ENCODE results near the gene GPR153. TPM values are rescaled to one million over a fixed set of nuclear protein-coding genes. Genes with fewer than 3 reads are reported as not detected.

The GPR153 gene
- total and polyA plus RNA-seq, 10 donors, result 2.1 to 26.6 (median 12.4) TPM

DNA sequence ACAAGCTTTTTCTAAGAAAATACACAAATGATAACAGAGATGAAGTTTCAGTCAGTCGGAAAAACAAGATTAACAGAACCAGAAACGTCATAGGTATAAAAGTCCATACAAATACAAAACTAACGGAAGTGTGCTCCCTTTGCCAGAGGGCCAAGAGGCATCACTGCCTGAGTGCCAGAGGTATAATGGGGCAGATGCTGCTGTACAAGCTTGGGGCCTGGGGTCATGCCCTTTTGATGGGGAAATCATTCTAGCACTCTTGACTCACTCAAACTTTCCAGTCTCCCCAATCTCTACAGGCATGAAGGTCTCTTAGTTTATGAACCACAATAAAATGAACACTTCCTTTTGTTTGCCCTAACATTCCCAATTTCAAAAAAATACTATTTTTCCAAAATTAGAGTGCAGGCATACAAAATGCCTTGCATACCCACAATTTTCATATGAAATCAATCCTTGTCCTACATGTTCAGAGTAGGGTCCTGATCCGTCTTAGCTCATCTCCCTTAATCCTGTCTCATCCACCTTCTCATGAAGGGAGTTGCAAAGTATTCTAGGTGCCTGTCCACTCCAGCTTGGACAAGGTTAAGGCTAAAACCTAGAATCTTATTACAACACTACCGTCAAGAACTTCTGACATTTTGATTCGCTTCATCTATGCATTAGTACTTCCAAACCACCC, 63.0 kb downstream of the GPR153 start:
- intact Hi-C loops (cut with DNase I; ENCODE audit: low total_unique reads), result no loop called here
- DNase-seq, result no peak
- Histone ChIP-seq H3K4me1 (peaks cover 18 to 57% (median 43%) of the 10 kb centered on the region in 6 donors), H3K9me3 (no peaks in the 10 kb centered on the region), H3K27me3 (replicated peaks in 1 of 7) (peaks cover 0 to 2% (median 0%) of the 10 kb centered on the region in 7 donors), H3K4me3 (peak overlapping the region; percentile 76 to 100 (median 96)), H3K27ac (no peak overlapping the region), H3K36me3 (peaks cover 3 to 48% (median 45%) of the 10 kb centered on the region in 6 donors)
- WGBS, 5 donors, result 60 to 80% (median 71%) methylated on average over 6 of the region's 6 CpGs
- TF ChIP-seq, protein P1, sequence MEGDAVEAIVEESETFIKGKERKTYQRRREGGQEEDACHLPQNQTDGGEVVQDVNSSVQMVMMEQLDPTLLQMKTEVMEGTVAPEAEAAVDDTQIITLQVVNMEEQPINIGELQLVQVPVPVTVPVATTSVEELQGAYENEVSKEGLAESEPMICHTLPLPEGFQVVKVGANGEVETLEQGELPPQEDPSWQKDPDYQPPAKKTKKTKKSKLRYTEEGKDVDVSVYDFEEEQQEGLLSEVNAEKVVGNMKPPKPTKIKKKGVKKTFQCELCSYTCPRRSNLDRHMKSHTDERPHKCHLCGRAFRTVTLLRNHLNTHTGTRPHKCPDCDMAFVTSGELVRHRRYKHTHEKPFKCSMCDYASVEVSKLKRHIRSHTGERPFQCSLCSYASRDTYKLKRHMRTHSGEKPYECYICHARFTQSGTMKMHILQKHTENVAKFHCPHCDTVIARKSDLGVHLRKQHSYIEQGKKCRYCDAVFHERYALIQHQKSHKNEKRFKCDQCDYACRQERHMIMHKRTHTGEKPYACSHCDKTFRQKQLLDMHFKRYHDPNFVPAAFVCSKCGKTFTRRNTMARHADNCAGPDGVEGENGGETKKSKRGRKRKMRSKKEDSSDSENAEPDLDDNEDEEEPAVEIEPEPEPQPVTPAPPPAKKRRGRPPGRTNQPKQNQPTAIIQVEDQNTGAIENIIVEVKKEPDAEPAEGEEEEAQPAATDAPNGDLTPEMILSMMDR (IDR thresholded peaks at IDR 0.05 in 8 of 11, conservative IDR thresholded peaks at IDR 0.05 in 3 of 11), result no peak
- no peak for TF ChIP-seq POLR2AphosphoS5 (IDR thresholded peaks at IDR 0.05)
- TF ChIP-seq POLR2A (IDR thresholded peaks at IDR 0.05), result no peak

Other genes starting within 250 kb of the GPR153 start
- gene KCNAB2, start 215.2 kb downstream of the GPR153 start, total RNA-seq, result 100 to 1,000 TPM in 4 of 7 donors, 10 to 100 TPM in 3; 80.3 to 135 (median 109) TPM
- gene KCNAB2, start 215.2 kb downstream of the GPR153 start, polyA plus RNA-seq, result 10 to 100 TPM; 23.2 to 51.5 (median 23.9) TPM
- under 1 TPM; 0.09 to 0.44 (median 0.17) TPM for gene CHD5, start 80.8 kb downstream of the GPR153 start, total RNA-seq
- under 1 TPM; 0.04 to 0.10 (median 0.08) TPM for gene CHD5, start 80.8 kb downstream of the GPR153 start, polyA plus RNA-seq
- gene RPL22, start 61.5 kb downstream of the GPR153 start, total RNA-seq, result 100 to 1,000 TPM; 106 to 424 (median 304) TPM
- gene RPL22, start 61.5 kb downstream of the GPR153 start, polyA plus RNA-seq, result 1,000 to 10,000 TPM in 2 of 3 donors, 100 to 1,000 TPM in 1; 500 to 1,105 (median 1,034) TPM
- 10 to 100 TPM in 2 of 7 donors, 1 to 10 TPM in 5; 4.2 to 12.5 (median 6.5) TPM for gene RNF207, start 55.0 kb downstream of the GPR153 start, total RNA-seq
- gene RNF207, start 55.0 kb downstream of the GPR153 start, polyA plus RNA-seq, result 1 to 10 TPM; 2.8 to 6.2 (median 5.3) TPM
- gene ICMT, start 25.1 kb downstream of the GPR153 start, total RNA-seq, result 10 to 100 TPM; 19.8 to 34.6 (median 30.7) TPM
- 10 to 100 TPM in 1 of 3 donors, 1 to 10 TPM in 2; 5.2 to 13.3 (median 8.3) TPM for gene ICMT, start 25.1 kb downstream of the GPR153 start, polyA plus RNA-seq
- not detected for gene HES3, start 16.9 kb downstream of the GPR153 start, total RNA-seq
- not detected for gene HES3, start 16.9 kb downstream of the GPR153 start, polyA plus RNA-seq
- 10 to 100 TPM; 11.3 to 31.5 (median 18.1) TPM for gene ACOT7, start 132.7 kb upstream of the GPR153 start, total RNA-seq
- 10 to 100 TPM; 10.6 to 26.7 (median 22.5) TPM for gene ACOT7, start 132.7 kb upstream of the GPR153 start, polyA plus RNA-seq
- gene HES2, start 158.8 kb upstream of the GPR153 start, total RNA-seq, result under 1 TPM in 2 of 7 donors, not detected in 5; 0.22 to 0.26 TPM
- 1 to 10 TPM in 1 of 3 donors, under 1 TPM in 1, not detected in 1; 0.02 to 1.3 TPM for gene HES2, start 158.8 kb upstream of the GPR153 start, polyA plus RNA-seq
- 1 to 10 TPM in 4 of 7 donors, under 1 TPM in 2, not detected in 1; 0.43 to 6.0 (median 1.5) TPM for gene ESPN, start 163.7 kb upstream of the GPR153 start, total RNA-seq
- gene ESPN, start 163.7 kb upstream of the GPR153 start, polyA plus RNA-seq, result under 1 TPM; 0.26 to 0.54 (median 0.50) TPM
- 100 to 1,000 TPM in 1 of 7 donors, 10 to 100 TPM in 6; 39.7 to 103 (median 65.4) TPM for gene TNFRSF25, start 205.1 kb upstream of the GPR153 start, total RNA-seq
- 100 to 1,000 TPM in 2 of 3 donors, 10 to 100 TPM in 1; 30.9 to 147 (median 102) TPM for gene TNFRSF25, start 205.1 kb upstream of the GPR153 start, polyA plus RNA-seq
- 100 to 1,000 TPM in 1 of 7 donors, 10 to 100 TPM in 6; 34.7 to 120 (median 60.1) TPM for gene PLEKHG5, start 230.6 kb upstream of the GPR153 start, total RNA-seq
- 10 to 100 TPM in 2 of 3 donors, 1 to 10 TPM in 1; 6.4 to 66.9 (median 29.7) TPM for gene PLEKHG5, start 230.6 kb upstream of the GPR153 start, polyA plus RNA-seq